Astrocyte of the hippocampus (primary cell): ENCODE results near the gene ITPKA.
"Not testable (repeated sequence)": the region's sequence is repeated elsewhere in the genome, so short reads cannot be mapped to it uniquely, and the experiment has no call there.

Experiments used
- DNase-seq: peaks from one replicate; pipeline ENCODE4 v3.0.0; 2011; ENCODE audit warnings: low read depth, low spot score

The ITPKA gene

DNA sequence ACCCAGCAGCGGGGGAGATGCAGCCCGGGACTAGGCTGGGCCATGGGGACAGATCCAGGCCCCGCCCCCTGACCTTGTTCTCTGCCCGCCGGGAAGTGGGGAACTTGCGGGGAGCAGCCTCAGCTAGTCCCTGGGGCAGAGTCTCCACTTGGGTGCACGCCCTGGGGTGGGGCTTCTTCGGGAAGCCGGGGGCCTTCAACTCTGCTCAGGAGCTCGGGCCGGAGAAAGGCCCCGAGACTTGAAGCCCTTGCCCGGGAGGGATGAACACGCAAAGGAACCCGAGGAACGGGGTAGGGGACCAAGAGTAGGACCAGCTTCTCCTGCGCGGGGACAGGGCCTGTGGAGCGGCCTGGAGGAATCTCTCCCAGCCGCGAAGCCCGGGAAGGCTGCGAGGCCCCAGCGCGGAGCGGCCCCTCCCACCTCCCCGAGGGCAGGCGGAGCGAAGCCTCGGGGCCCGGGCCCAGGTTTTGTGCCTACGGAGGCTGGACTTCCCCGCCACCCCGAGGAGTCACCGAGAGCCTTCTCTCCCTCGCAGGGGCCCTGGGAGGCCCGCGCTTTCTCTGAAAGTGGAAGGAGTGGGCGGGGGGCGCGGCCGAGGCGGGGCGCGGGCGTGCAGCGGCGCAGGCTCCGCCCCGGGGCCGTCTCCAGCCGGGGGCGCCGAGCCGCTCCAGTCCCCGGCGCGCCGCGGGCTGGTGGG is at the start of gene ITPKA:
TSS of gene ITPKA (plus strand) at position 670 of the 697 bp plus-strand sequence. CDS start 54 bp downstream, outside the sequence.
- DNase-seq: peak; percentile 73

DNA sequence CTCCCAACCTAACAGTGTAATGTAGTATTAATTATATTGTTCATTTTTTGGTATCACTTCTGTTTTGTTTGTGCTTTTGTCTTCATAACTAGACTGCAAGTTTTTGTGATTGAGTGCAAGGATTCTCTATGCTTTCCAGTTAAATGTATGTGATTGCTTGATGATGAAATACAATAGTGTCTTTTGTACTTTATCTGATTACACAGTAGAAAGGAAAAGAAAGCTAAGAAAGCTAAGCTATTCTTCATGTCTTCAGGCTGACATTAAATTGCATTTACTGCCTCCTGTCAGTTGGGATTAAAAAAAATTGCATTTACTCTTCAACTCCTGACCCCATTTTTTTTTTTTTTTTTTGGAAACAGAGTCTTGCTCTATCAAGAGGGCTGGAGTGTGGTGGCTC is 48.3 kb upstream of the ITPKA start:
- no peak for DNase-seq

DNA sequence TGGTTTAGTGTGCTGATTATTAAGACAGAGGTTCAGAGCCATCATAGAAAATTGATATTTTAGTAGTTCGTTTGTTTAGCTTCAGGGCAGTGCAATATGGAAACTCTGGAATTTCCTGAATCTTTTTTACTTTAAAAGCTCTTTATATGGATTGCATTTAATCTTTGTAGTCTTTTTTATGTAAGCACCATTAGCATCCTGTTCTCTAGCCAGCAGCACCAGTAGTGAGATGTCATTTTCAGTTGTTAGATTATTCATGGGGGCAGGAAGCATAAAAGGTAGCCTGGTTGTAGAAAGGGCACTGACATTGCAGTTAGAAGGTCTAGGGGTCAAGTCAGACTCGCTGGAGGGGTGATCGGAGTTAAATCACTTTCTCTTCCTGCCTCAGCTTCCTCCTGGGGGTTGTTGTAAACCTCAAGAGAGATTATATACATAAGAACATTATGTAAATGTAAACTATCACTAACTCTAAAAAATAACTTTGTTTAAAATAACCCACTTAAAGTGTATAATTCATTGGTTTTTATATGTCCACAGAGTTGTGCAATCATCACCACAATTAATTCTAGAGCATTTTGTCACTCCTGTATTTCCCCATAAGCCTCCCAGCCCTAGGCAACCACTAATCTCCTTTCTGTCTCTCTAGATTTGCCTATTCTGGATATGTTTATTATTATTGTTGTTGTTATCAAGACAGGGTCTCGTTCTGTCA is 31.4 kb upstream of the ITPKA start:
- DNase-seq: no peak

DNA sequence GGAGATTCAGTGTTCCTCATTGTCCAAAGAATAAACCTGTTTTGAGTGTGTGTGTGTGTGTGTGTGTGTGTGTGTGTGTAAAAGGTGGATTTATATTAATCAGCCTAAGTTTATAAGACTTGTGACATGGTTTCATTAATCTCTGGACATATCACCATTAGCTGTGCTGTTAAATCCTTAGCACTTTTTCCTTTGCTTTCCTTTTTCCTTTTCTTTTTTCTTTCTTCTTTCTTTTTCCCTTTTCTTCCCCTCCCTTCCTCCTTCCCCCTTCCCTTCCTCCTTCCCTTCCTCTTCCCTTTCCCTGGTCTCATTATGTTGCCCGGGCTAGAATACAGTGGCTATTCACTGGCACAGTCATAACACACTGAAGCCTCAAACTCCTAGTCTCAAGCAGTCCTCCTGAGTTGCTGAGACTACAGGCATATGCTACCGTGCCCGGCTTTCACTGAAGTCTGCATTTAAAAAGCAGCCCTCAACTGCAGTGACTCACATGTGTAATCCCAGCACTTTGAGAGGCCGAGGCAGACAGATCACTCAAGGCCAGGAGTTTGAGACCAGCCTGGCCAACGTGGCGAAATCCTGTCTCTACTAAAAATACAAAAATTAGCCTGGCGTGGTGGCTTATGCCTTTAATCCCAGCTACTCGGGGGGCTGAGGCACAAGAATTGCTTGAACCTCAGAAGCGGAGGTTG is 28.6 kb upstream of the ITPKA start:
- DNase-seq: no peak

DNA sequence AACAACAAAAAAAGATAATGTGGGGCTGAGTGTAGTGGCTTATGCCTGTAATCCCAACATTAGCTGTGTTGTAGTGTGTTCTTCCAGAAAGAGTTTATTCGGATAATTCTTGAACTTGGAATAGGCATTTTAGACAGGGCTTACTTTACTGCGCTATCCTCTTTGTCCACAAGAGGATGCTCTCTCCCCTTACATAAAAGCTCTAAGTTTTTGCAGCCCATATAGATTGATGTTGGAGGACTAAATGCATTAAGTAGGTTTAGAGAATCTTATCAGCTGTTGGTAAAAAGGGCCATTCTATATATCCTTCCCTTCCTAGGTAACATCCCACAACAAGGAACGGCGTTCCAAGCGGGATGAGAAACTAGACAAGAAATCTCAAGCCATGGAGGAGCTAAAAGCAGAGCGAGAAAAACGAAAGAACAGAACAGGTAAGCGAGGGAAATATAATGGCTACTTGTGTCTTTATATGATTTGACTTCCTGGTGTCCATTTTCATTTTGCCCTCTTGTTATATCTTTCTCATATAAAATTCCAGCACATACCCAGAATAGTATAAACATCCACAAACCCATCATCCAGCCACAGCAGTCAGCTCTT is 27.8 kb upstream of the ITPKA start:
- DNase-seq: peak; percentile 64

DNA sequence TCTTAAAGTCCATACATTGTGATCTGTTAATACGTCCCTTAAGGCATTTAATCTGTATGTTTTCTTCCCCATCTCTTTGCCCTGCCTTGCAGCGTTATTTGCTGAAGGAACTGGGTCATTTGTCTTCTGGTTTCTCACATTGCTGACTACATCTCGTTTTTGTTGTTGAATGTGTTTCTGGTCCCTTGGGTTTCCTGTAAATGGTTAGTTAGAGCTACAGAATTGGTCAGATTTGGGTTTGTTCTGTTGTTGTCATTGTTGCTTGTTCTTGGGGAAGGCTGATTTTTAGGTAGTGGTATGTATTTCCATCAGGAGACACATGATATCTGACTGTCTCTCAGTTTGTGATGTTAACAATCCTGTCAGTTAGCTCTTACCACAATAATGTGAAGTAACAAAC is 27.0 kb upstream of the ITPKA start:
- no peak for DNase-seq

DNA sequence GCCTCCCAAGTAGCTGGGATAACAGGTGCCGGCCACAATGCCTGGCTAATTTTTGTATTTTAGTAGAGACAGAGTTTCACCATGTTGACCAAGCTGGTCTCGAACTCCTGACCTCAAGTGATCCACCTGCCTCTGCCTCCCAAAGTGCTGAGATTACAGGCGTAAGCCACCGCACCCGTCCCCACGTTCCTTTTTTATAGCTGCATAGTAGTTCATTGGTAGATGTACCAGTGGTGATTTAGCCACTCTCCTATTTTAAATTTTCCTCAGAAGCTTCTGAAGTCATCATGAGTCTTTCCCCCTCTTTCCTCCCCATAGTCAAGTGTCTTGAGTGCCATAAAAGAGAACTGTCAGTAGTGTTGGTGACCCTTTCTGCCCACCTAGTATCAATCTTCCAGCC is 24.0 kb upstream of the ITPKA start:
- DNase-seq: not testable (repeated sequence)

DNA sequence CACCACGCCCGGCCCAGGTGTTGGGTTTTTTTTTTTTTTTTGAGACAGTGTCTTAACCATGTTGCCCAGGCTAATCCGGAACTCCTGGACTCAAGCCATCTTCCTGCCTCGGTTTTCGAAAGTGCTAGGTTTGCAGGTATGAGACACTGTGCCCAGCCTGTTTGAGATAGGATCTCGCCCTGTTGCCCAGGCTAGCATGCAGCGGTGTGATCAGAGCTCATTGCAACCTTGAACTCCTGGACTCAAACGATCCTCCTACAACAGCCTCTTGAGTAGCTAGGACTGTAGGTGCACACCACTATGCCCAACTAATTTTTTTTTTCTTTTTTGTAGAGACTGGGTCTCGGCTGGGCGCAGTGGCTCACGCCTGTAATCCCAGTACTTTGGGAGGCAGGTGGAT is 20.3 kb upstream of the ITPKA start:
- no peak for DNase-seq

DNA sequence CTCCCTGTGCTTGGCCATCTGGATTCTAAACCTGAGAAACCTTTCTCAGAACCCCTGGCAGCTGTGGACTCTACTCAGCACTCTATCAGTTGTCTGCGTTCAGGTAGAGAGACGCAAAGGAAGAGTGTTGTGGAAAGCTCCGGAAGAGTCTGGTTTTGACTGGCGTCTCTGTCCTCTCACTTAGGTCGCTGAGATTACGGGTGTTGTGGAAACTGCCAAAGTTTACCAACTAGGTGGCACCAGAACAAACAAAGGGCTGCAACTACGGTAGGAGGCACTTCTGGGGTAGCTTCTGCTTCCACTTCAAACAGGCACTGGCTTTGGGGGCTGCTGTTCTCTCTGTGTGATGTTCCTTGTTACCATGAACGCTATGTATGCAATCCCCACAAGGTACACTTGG is 19.2 kb upstream of the ITPKA start:
- DNase-seq: no peak

DNA sequence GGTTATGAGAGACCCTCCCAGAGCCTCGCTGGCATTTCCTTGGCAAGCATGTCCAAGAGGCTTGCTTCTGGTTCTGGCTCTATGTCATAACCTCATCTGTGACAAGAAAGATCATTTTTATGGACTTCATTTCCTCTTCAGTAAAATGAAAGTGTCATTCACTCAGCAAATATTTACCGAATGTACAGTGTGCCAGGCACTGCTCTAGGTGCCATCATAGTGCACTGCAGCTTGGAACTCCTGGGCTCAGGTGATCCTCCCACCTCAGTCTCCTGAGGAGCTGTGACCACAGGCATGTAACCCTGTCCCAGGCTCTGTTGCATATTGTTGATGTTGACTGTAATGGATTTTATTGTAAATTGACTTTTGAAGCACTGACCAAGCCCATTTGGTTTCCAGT is 18.7 kb upstream of the ITPKA start:
- DNase-seq: no peak

DNA sequence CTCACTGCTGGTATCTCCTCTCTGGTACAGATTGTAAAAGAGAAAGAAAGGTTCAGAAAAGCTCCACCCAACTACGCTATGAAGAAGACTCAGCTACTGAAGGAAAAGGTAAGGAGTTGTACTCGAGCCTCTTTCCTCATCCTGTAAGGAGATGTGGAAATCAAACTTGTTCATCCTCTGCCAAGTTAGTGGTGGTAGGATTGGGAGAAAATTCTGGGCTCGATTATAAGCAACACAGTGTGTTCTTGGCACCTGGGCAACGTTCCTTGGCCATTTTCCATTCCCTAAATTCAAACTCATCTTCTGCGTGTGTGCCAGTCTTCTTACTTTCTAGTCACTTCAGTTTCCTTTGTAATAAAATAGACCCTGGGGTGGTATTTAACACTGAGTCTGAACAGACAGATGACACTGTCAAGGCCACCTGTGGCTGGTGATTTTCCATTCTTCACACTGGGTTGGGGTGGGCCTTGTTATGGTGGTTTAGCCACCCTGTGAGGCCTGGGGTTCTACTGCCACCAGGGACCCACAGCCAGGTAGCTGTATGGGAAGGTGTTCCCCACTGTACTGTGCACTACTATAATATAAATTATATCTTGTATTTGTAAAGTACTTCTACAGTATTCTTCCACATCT is 17.1 kb upstream of the ITPKA start:
- DNase-seq: no peak

DNA sequence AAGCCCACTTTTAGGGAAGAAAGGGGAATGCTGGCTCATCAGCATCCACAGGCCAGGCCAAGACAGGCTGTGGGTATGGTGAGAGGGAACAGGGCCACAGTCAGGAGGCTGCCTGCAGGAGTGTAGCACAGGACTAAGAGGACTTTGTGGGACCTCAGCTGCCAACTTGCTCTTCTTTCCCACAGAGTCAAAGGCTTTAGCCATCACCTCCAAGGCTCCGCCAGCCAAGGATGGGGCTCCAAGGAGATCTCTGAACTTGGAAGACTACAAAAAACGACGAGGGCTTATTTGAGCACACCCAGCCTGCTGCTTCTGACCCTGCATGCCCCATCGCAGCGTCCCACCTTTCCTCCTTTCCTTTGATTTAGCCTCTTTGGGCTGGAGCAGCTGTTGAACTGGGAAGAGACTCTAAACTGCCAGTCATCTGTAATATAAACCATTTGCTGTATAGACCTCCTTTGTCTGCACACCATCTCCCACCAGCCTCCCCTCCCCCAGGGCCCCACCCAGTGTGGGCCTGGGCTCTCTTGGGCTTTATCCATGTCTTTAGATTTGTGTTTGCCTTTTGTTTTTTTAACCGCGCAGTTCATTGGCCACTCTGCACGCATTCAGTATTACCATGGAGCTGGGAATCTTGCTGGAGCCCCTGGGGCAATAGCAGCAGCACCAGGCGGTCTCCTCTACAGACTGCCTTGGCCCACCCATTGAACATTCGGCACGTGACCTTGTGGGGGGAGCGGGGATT is 13.1 kb upstream of the ITPKA start:
- DNase-seq: no peak

DNA sequence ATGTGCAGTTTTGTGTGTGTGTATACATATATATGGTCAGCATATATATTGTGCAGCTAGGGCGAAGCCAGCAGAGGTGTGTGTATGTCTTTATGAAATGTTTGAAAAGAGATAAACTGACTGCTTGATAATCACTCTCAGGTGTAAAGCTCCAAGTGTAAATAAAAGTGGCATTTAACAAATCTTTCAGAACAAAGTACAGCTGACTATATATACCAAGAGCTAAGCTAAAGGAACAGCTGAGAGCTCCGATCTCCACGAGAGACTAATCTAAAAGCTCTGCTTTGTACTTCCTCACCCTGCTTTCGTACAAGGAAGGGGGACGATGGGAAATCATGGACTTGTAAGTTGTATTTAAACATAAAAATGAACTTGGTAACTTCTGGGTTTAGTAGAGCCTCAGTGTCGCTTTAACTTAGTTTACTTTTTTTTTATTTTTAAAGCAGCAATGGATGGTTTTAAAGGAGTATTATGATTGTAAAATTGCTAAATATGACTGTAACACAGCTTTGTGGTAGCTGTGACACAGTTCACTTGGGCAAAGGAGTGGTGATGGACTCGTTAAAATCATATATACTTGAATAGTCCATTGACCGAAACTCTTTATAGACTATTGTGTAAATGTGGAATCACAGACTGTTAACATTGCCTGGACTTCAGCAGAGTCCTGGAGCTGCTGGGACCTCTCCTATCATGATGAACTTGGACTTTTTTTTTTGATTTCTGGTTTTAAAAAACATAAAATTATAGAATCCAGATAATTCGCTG is 11.4 kb upstream of the ITPKA start:
- DNase-seq: no peak

DNA sequence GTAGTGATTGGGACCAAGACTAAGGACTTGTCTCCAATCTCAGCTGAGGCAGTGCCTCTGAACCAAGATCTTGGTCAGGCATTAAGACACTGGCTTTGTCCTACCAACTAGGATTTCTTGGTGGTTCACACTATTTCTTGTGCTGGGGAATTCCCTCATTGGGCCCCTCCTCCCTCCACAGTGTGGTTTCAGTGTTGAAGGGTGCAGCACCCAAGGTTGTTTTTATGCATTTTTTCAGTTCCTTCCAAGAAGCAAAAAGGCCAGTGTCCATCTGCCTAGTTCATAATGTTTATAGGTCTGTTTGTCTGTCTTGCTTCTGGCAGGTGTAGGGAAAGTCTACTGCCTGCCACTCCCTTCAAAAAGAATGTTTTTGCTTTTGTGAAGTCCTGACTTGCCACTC is 10.6 kb upstream of the ITPKA start:
- no peak for DNase-seq

DNA sequence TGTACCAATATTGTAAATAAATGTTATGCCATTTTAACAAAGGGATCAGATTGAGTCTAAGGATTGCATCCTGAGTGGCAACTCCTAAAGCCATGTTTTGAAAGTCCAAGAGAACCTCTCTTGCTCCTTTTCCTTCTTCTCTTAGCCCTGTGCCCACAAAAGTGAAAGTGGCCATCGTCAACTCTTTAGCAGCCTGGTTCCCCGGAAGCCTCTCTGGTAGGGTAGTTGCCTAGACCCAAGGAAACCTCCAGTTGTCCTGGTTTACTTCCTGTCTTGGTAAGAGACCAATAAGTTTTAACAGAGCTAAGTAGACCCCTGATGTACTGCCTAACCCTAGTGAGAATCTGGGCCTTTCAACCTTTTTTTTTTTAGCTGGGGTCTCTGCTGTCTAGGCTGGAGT is 10.2 kb upstream of the ITPKA start:
- no peak for DNase-seq

DNA sequence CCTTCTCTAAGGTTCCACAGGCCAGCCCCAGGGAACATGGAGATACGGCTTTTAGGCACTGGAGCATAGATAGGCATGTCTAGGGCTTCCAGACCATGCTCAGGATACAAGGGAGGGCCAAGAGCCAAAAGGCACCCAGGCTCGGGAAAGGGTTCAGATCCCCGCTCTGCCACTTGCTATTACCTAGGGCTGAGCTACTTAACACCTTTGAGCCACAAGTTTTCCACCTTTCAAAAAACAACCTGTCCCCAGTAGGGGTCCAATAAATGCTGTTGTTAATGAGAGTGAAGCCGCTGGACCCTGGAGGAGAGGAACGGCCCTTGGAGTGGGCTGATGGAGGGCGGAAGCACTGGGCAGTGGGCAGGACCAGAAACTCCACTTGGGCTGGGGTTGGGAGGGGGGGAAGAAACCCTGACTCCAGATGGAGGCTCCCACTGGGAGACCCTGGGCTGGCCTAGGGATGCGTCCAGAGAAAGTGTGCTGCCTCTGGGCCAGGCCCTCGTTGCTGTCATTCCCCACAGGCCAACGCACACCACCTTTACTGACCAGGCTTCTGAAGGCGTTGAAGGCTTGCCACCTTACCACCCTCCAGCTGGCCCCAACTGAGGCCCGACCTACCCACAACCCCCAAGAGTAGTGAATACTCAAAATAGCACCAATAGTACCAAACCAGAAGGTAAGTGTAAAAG is 8.6 kb upstream of the ITPKA start:
- no peak for DNase-seq

DNA sequence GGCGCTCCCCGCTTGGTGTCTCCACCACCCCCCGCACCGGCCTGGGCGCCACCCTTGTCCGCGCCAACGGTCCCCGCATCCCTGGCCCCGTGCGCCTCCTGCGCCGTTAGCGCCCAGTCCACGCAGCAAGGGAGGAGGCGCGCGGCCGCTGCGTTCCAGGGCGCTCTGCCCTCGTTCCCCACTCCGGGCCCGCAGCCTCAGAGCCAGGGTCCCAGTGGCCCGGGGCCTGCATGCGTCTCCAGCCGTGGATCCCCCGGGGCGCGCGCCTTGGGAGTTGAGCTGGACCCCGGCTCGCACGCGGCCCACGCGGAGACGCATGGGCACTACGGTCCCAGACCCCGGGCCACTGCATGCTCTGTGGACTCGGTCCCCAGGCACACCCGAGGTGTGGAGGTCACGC is 7.4 kb upstream of the ITPKA start:
- DNase-seq: no peak

DNA sequence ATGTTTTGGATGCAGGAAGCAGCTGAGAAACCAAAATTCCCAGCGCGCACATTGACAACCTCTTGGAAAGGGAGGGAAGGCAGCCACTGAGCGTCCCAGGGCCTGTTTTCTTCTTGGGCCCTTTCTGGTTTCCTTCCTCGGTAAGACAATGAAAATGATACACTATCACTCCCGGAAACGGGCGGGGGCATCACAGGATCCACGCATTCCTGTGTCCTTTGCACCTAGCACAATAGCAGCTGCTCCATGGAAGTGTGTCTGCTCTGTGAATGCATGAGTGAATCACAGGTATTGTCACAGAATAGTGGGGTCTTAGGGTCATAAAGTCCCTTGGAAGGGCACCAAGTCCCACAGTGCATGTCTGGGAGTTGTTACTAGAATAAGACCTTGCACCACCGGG is 6.3 kb upstream of the ITPKA start:
- no peak for DNase-seq

DNA sequence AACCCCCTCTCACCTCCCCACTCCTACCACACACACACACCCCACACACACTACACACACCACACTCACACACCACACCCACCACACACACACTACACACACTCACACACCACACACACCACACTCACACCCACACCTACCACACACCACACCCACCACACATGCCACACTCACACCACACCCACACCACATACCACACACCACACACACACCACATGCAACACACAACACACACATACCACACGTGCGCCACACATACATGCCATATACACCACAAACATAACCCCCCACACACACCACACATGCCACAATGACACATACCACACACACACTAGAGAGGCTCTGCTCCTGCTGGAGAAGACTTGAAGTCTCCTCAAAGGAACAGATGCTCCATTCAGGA is 5.9 kb upstream of the ITPKA start:
- no peak for DNase-seq

DNA sequence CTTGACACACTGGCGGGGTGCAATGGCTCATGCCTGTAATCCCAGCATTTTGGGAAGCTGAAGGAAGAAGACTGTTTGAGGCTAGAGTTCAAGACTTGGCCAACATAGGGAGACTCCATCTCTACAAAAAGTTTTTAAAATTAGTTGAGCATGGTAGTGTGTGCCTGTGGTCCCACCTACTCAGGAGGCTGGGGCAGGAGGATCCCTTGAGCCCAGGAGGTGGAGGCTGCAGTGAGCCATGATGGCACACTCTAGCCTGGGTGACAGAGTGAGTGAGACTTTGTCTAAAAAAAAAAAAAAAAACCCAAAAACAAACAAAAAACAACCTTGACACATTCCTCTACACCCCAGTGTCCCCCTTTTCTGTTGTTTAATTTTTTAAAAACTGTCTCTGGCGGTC is 4.0 kb upstream of the ITPKA start:
- DNase-seq: no peak
